HFF-Myc (cell line): ENCODE measurements around the gene ENTR1.

Experiments
- DNase-seq: peaks from one replicate; pipeline ENCODE4 v3.0.0-alpha.2; 2011; ENCODE audit warnings: low read depth; ENCODE audit errors: extremely low read depth
- H3K4me3 ChIP-seq: replicated peaks from 2 replicates; pipeline ENCODE4 v1.5.1; 2011; ENCODE audit warnings: low read depth, mild to moderate bottlenecking, control low read depth, low read length
- TF ChIP-seq, protein P1 (sequence below): IDR thresholded peaks from 2 replicates; pipeline ENCODE4 v1.5.1; 2012; ENCODE audit warnings: mild to moderate bottlenecking, low read depth, low read length, control low read depth; ENCODE audit errors: missing control alignments

ENTR1 gene

GRCh38 chr9:136453326-136453725 lies 42.9 kb upstream of the ENTR1 start:
- TF ChIP-seq, protein P1, sequence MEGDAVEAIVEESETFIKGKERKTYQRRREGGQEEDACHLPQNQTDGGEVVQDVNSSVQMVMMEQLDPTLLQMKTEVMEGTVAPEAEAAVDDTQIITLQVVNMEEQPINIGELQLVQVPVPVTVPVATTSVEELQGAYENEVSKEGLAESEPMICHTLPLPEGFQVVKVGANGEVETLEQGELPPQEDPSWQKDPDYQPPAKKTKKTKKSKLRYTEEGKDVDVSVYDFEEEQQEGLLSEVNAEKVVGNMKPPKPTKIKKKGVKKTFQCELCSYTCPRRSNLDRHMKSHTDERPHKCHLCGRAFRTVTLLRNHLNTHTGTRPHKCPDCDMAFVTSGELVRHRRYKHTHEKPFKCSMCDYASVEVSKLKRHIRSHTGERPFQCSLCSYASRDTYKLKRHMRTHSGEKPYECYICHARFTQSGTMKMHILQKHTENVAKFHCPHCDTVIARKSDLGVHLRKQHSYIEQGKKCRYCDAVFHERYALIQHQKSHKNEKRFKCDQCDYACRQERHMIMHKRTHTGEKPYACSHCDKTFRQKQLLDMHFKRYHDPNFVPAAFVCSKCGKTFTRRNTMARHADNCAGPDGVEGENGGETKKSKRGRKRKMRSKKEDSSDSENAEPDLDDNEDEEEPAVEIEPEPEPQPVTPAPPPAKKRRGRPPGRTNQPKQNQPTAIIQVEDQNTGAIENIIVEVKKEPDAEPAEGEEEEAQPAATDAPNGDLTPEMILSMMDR, result no peak
- DNase-seq, result no peak

DNA sequence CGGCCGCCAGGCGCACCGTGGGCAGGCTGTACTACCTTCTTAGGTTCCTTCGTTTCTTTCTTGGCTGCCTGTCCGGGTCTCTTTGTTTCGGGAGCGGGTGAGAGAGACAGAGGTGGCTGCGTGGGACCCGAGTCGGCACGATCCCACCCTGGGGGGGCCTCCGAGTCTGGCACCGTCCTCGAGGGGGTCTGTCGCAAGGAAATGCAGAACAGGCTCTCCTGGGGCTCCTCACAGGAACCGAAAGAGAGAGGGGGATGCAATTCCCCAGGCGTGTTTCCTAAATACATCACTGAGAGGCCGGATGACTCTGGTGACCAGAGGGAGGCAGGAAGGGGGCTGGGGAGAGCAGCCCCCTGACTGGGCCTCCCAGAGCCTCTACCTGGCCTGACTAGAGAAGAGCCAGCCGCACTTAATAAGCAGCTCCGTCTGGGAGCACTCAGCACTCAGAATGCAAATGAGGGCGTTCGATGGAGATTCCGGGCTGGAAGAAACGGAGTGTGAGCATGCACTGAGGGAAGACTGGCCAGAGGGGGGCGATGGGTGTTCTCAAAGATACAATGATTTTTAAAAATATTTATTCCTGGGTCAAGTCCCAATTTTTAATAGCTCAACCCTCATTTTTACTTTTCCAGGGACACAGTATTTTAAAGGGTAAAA lies 40.9 kb upstream of the ENTR1 start:
- no peak for DNase-seq
- no peak overlapping the region for H3K4me3 ChIP-seq
- TF ChIP-seq, protein P1, result no peak

More at GRCh38 chr9:136453326-136453725, 42.9 kb upstream of the ENTR1 start:
- no peak overlapping the region for H3K4me3 ChIP-seq

- TF ChIP-seq, protein P1, result no peak
- DNase-seq, result no peak
- H3K4me3 ChIP-seq, result no peak overlapping the region
Observed at GRCh38 chr9:136448655-136449054, 38.2 kb upstream of the ENTR1 start.

DNA sequence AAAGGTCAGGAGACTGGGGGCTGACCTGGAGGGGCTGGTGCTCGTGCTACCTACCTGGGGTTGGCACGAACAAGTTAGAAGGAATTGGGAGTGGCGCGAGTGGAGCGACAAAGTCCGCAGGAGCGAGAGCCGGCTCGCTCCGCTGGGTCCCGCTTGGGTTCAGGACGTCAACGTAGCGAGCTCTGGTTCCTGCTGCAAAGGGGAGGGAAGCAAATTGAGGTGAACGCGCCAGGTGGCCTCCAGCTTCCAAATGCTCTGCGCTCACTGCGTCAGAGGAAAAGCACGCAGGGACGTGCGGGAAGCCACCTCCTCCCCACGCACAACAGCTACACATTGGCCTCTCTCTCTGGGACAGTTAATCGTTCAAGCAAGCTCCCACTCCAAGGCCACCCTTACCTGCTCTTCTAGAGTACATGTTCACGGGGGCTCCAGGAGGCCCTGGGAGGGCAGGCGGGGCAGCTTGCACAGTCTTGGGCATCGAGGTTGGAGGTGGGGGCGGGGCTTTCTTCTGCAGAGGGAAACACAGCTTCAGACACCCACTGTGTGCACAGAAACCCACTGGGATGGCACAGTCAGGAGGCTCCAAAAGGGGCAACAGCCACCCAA lies 36.9 kb upstream of the ENTR1 start:
- no peak for DNase-seq
- TF ChIP-seq, protein P1, result no peak
- H3K4me3 ChIP-seq, result no peak overlapping the region

DNA sequence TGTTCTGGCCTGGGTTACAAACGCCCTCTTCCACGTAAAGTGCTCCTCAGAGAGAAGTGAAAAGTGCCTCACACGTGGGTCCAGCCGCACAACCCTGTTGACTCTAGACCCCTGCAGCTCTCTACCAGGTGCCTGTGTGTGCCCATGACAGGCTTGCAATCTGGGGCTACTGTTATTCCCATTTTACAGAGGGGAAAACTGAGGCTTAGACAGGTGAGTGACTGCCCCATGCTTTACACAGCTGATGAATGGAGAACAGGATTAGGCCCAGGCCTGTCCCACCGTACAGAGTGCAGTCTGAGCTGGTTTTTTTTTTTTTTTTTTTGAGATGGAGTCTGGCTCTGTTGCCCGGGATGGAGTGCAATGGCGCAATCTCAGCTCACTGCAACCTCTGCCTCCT lies 35.4 kb upstream of the ENTR1 start:
- DNase-seq, result no peak
- H3K4me3 ChIP-seq, result no peak overlapping the region
- TF ChIP-seq, protein P1, result no peak

- no peak overlapping the region for H3K4me3 ChIP-seq
- TF ChIP-seq, protein P1, result no peak
- DNase-seq, result no peak
Observed at GRCh38 chr9:136444102-136444501, 33.7 kb upstream of the ENTR1 start.
